HG03066 (cell line): ENCODE measurements around the gene TCL1B.

Experiments
- ATAC-seq: cut with Tn5 transposase; IDR thresholded peaks from one replicate; pipeline ENCODE4 v1.9.1; 2021; ENCODE audit warnings: low read depth; ENCODE audit not compliant: unreplicated experiment

The TCL1B gene, protein sequence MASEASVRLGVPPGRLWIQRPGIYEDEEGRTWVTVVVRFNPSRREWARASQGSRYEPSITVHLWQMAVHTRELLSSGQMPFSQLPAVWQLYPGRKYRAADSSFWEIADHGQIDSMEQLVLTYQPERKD

DNA sequence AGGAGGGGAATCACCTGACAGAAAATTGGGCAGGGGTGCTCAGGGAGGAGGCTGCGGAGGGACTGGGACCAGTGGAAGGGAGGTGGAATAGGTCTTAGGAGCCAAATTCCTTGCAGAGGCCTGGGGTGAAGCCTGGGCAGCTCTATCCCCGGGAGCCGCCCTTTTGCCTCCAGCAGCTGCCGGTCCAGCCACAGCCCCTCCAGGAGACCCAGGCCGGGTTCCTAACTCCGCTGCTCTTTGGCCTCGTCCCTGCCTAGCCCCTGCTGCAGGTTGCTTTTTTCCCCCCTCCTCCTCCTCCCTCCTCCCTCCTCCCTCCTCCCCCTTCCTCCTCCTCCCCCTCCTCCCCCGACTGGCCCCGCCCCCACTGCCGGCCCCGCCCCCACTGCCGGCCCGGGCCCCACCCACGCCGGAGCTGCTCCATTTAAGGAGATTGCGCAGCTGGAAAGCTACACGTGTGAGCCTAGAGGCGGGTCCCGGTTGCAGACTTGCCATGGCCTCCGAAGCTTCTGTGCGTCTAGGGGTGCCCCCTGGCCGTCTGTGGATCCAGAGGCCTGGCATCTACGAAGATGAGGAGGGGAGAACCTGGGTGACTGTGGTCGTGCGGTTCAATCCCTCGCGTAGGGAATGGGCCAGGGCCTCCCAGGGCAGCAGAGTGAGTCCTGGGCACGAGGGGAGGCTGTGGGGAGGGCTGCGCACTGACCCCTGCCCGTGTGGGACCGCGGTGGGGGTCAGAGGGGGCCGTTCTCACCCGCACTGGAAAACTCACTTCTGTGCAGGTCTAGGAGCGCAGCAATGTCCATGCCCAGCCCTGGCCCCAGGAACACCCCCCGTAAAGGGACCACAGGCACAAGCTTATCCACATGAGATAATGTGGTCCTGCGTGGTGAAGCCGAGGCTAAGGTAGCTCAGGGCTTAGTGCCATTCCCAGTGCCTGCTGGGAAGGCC lies at the start of gene TCL1B:
Gene TCL1B (plus strand): TSS at position 449 of the 945 bp plus-strand sequence. CDS start 42 bp downstream, at position 491.
- ATAC-seq, result no peak

DNA sequence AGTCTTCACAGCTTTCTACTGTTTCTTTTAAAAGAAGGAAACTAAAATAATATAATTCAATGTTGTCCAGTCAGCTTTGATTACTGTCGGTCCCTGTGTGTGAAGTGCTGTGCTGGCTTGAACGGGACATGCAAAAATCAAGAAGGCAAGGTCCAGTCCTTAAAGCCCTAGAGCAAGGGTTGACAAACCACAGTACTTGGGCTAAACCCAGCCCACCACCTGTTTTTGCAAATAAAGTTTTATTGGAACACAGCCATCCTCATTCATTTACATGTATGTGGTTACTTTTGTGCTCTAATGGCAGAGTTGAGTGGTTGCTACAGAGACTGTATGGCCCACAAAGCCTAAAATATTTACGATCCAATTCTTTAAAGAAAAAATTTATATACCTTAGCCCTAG lies 41.2 kb upstream of the TCL1B start:
- ATAC-seq, result no peak

DNA sequence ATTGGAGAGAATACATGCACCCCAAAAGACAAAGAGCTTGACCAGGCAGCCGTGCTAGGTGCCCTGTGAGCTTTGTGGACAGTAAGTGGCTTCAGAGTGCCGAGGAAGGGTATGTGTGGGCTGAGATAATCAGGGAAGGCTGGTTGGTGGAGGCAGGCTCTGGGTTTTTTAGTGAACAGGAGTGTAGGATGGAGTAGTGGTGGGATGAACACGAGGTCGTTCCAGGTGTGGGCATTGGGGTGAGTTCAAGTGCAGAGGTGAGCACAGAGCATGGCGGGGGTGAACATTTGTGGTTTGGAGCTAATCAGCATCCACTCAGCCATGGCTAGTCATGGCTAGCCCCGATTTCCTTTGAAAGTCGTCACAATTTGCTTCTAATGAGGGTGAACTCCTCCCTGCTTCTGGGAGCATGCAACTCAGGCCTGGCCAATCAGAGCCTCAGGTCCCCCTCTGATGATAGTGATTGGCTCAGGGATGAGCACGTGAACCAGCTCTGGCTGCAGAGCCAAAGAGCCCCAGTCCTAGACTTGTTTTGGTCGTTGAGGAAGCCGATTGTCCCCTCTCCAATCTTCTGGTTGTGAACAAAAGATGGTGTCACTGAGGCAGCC lies 40.7 kb upstream of the TCL1B start:
- no peak for ATAC-seq

DNA sequence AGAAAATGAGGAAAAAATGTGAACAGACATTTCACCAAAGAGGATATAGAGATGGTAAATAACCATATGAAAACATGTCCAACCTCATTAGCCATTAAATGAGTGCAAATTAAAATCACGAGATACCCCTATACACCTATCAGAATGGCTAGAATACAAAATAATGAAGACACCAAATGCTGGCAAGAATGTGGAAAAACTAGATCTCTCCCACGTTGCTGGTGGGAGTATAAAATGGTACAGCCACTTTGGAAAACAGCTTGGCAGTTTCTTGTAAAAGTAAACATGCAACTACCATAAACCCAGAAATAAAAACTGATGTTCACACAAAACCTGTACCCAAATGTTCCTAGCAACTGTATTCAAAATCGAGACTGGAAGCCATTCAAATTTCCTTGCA lies 38.3 kb upstream of the TCL1B start:
- no peak for ATAC-seq

DNA sequence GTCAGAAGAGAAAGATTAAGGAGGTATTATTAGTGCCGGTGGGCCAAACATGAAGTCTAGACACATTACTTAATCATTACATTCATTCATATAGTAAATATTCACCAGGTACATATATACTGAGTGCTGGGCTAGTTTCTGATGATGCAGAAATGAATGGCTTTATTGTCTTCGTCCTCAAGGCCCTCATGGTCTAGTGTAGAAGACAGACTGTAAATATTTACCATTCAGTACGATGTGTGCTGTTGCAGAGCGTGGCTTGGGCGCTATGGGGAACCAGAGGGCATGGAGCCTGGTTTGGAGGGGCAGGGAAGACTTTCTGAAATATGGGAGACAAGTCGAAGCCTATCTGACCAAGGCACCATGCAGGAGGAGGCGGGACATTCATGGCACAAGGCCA lies 37.0 kb upstream of the TCL1B start:
- no peak for ATAC-seq

DNA sequence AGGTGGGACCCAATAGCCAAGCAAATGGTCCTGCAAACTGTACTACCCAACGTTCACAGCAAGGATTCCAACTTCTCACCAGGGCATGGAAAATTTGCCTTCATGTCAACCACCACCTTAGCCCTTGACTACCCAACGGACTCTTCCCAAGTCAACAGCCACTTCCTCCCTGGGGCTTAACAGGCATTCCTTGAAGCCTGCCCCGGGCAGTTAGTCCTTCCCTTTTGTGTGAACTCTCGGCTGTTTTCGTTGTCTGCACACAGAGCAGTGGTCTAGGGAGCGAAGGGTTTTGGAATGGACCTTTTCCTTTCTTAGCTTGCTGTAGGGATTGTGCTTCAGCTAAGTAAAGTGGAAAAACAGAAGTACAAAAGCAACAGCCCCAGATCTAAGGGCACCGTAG lies 35.2 kb upstream of the TCL1B start:
- ATAC-seq, result no peak

DNA sequence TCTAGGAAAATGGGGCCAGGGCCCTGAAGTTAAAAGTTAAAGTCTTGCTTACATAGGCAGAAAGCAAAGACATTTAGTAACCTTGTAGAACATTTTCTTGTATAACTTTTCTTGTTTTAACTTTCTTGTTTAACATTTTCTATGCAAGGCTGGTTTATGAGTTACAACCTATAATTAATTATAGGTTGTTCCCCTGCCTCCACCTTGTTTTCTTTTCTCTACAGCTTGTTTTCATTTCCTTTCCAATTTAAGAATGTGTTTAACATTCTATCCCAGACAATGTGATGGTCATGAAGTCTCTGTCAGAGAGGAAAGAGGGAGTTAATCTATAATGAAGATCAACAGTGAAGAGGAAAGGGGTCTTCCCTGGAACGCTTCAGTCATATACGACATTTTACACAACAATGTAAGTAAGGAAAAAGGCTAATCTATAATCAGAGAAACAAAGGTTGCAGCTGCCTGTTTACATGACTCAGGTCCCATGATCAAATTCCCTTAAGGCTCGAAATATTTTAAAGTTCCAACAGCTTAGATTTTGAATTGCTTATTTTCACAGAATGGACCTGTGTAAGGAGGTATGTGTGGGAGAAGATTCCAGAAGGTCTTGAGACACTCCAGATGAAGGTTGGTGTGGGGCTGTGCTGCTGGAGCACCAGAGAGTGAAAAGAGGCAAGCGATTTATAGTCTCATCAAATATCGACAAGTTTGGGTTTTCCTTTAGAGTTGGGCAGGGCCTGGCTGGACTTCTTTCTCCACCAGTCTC lies 34.2 kb upstream of the TCL1B start:
- no peak for ATAC-seq

DNA sequence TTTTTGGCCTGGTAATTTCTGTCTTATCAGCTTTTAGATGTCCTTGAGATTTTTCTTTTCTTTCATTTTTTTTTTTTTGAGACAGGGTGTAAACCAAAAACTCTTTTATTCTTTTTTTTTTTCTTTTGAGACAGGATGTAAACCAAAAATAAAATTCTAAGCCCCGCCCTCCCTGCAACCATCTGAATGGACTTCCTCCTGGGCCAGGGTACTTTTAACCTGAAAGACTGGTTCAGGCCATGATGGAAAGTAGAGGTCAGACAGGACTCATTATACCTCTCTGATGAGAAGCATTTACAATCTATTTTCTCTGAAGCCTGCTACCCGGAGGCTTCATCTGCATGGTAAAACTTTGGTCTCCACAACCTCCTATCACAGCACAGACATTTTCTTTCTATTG lies 33.5 kb upstream of the TCL1B start:
- no peak for ATAC-seq

DNA sequence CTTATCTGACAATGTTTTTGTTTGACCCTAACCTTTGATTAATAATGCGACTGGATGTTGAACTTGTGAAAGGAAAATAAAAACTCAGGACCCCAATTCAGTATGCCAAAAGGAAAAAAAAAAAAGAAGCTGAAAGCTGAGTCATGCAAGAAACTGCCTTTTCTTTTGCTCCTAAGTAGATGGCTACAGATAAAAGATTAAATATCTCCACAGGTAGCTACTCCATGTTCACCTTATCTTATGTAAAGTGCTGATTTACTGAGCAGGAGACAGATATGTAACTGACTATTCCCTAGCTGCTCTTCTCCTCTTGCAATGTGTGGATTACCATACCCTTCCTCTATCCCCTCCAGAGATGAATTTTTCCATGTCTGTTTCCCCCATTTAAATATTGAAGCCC lies 30.8 kb upstream of the TCL1B start:
- ATAC-seq, result no peak

DNA sequence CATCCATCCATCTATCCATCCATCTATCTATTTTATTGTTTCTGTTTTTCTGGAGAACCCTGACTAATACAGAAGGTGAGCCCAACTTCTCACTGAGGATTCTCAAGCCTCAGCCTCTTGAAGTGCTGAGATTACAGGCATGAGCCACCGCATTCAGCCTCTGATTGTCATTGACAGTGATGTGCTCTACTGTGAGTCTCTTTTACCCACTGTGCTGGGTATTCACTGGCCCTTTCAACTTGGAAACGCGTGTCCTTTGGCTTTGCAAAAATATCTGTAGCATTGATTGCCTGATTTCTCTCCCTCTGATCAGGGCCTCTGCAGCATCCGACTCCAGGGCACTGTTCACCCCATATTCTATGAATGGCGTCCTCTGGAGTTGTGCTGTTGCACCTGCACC lies 29.6 kb upstream of the TCL1B start:
- ATAC-seq, result no peak

DNA sequence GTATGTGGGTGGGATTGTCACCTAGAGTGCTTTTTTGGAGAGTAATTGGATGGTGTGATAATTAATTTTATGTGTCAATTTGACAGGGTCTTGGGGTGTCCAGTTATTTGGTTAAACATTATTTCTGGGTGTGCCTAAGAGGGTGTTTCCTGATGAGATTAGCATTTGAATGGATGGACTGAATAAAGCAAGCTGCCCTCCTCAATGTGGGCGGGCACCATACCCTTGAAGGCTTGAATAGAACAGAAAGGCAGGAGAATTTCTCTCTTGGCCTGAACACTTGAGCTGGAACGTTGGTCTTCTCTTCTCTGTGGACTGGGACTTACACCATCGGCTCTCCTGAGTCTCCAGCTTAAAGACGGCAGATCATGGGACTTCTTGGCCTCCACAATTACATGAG lies 28.8 kb upstream of the TCL1B start:
- ATAC-seq, result no peak

DNA sequence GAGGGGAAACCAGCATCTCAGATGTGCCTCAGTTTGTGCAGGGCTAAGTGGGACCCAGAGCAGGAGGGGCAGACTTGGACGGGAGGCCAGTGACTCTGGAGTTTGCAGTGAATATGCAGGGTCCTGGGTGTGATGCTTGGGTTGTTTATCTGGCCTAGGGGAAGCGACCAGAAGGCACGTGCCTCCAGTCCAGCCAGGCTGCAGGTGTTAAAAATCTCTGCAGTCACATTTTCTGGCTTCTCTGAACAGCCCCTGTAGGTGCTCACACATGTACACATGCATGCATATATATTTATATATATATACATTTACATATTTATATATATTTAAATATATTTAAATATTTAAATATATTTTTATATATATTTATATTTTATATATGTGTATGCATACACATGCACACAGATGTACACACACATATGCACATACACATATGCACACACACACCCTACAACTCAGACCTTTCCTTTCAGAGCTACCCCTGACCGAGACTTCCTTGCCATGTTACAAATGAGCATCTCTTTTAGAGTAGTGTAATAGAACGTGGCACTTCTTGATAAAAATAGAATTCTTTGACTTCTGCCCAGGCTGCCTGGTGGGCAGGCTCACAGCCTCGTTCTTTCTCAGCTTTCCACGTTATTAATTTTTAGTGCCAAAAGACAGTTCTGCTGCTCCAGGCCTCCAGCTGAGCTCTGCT lies 26.8 kb upstream of the TCL1B start:
- ATAC-seq, result no peak

DNA sequence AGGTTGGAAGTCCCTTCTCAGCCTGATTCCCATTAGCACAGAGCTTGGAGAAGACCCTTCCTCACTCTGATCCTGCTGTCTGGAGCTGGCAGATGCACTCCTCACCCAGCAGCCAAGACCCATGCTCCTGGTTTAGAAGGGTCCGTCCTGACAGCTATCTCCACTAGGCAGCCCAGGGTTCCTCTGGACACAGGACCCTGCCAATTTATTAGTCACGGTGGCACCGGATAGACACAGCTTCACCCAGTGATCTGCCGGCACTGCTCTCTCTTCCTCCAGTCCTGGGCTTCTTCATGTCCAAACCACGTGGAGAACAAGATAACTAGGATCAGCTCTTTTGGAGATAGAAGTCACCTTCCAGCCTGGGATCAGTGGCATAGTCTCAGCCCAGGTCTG lies 26.2 kb upstream of the TCL1B start:
- no peak for ATAC-seq

DNA sequence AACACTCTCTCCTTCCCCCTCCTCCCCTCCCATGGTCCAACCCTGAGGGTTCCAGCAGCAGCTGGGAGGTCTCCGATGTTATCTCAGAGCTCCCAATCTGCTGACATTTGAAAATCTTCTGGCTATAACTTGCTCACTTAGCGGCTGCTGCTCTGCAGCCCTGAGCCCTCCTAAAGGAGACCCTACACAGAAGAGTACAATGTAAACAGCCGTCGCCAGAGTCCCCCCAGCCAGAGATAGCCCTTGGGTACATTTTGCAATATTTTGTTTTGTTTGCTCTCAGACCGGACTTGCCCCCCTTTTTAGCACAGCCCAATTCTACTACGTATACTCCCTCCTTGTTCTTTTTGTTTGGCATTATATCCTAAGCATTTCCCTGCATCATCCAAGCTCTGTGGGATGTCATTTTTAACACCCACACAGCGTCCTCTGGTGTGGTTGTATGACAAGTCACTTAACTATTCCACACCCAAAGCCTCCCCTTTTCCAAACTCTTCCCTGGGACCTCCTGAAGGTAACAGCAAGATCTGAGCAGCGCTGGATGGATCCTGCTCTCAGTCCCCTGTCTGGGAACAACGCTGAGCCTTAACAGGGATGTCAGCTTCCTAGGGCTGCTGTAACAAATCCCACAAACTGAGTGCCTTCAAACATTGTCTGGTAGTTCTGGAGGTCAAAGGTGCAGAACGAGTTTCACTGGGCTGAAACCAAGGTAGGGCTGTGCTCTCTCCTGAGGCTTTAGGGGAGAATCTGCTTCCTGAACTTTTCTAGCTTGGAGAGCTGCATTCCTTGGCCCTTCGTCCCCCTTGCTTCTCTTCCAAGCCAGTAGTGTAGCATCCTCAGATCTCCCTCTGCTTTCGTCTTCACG lies 25.3 kb upstream of the TCL1B start:
- no peak for ATAC-seq

DNA sequence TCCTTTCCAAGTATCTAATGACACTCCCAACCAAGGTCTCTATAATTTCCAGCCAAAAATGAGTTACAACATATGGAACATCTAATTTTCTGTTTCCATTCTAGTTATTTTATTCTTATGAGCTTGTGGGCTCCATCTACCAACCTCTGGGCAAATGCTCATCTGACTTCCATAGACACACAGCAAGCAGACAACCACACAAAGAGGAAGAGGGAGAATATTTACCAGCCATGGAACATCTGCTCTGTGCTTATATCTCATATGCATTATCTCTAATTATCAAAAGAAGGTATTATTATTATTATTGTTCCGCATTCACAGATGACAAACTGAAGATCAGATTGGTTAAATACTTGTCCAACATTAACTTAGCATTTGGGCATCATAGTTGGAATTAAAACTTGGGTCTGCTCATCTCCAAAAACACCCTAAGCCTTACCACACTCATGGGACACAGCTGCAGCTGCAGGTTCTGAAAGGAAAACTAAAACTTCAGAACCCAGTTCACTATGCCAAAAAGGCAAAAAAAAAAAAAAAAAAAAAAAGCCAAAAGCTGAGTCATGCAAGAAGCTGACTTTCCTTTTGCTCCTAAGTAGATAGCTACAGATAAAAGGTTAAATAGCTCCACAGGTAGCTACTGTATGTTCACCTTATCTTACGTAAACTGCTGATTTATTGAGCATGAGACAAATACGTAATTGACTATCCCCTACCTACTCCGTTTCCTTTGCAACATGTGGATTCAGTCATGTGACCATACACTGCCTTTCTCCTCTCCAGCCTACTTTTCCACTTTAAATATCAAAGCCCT lies 23.6 kb upstream of the TCL1B start:
- ATAC-seq, result peak; percentile 36

DNA sequence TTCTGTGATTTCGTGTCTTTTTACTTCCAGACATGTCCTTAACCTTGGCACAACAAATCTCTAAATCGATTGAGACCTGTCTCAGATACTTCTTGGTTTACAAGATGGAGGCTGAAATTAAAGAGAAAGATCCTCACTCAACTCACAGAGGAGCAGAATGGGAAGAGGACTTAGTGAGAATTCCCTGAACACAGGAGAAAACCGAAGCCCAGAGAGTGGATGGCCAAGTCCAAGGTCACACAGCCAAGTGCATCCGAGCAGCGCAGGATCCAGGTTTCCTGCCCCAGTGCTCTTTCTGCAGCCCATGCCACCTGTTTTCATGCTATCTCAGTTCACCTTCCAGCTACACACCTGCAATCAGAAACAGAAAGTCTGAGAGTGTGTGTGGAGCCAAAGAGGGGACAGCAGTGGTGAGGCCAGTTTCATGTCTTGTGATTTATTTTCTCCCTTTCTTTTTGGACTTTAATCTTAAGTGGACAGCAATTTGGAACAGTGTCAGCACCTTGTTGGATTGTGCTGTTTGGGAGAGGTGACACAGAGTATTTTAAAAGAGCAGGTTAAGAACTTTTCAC lies 22.9 kb upstream of the TCL1B start:
- ATAC-seq, result no peak

DNA sequence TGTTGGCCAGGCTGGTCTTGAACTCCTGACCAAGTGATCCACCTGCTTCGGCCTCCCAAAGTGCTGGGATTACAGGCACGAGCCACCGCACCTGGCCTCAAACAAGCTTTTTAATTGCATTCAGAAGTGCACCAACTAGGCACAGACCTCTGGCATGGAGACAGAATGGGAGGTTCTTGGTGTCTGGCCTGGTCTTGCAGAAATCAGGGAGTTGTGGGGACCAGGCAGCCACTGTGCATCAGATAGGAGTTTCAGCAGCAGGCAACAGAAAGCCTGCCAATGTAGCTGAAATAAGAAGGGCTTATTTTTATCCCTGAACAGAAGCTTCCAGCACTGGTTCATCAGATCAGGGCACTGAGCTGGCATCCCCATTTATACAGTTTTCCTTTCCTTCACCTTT lies 22.2 kb upstream of the TCL1B start:
- ATAC-seq, result no peak

DNA sequence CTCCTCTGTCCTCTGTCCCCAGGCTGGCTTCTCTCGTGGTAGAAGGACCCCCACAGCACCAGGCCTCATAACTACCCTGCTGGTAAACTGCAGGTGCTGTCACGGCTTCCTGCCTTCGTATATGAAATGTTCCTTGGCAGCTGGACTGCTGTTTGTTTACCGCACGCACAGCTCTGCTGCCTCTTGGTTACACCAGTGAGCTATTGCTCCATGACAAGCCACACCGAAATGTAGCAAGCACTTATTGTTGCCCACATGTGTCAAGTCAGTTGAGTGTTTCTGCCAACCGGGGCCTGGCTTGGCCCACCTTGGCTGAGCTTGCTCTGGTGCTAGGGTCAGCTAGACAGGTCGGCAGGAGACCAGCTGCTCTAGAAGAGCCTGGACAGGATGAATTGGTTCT lies 21.7 kb upstream of the TCL1B start:
- ATAC-seq, result no peak
